ENCODE results near the gene SASS6.

- TF ChIP-seq POLR2A (IDR thresholded peaks at IDR 0.05) (no peak), CTCF (IDR thresholded peaks at IDR 0.05) (no peak), POLR2AphosphoS5 (IDR thresholded peaks at IDR 0.05) (no peak), EP300 (IDR thresholded peaks at IDR 0.05) (no peak)
Observed at GRCh38 chr1:100164216-100164615, 31.5 kb upstream of the SASS6 start.

All from stomach (tissue), 4 donors.